Sigmoid colon (tissue), 7 donors: Measurements from ENCODE around the gene SLC17A5. TPM values are rescaled to one million over a fixed set of nuclear protein-coding genes. Genes with fewer than 3 reads are reported as not detected.
"Not testable (repeated sequence)": the region's sequence is repeated elsewhere in the genome, so short reads cannot be mapped to it uniquely, and the experiment has no call there.

Experiments
- DNase-seq: peaks from one replicate; pipeline ENCODE4 v3.0.0-alpha.2; 2019
- H3K27ac ChIP-seq, 4 donors: fragments of 200-600 bp; sonication (generic); one replicate each; pipeline ENCODE4 v1.5.1; 2016 to 2019; ENCODE audit warnings: mild to moderate bottlenecking in 1 of 4
- H3K27me3 ChIP-seq, 3 donors: fragments of 200-600 bp; sonication (generic); one replicate each; pipeline ENCODE4 v1.5.1; 2019; ENCODE audit warnings: mild to moderate bottlenecking in 1 of 3
- H3K36me3 ChIP-seq, 4 donors: fragments of 200-600 bp; sonication (generic); one replicate each; pipeline ENCODE4 v1.5.1; 2016 to 2019
- H3K4me1 ChIP-seq, 4 donors: fragments of 200-600 bp; sonication (generic); one replicate each; pipeline ENCODE4 v1.5.1; 2017 to 2019
- H3K4me3 ChIP-seq, 4 donors: fragments of 200-600 bp; sonication (generic); one replicate each; pipeline ENCODE4 v1.5.1; 2017 to 2019; ENCODE audit warnings: mild to moderate bottlenecking in 2 of 4, moderate library complexity in 1 of 4
- H3K9me3 ChIP-seq, 4 donors: fragments of 200-600 bp in 3 of 4; sonication (generic) in 3 of 4; one replicate each; pipeline versions ENCODE4 v1.5.1 to v1.6.1; 2013 to 2019
- EP300 ChIP-seq, 4 donors: sonication (generic); formaldehyde crosslinking; IDR thresholded peaks; one replicate each; pipeline ENCODE4 v1.6.1; 2017; ENCODE audit warnings: antibody characterized with exemption in 4 of 4
- POLR2A ChIP-seq, 2 donors: fragments of 450-650 bp; IDR thresholded peaks; one replicate each; pipeline ENCODE4 v1.6.1; 2016; ENCODE audit warnings: antibody characterized with exemption in 2 of 2, mild to moderate bottlenecking in 2 of 2, moderate library complexity in 2 of 2
- POLR2AphosphoS5 ChIP-seq, 4 donors: sonication (generic); formaldehyde crosslinking; IDR thresholded peaks; one replicate each; pipeline ENCODE4 v1.6.1; 2017; ENCODE audit warnings: antibody characterized with exemption in 4 of 4
- WGBS, 2 donors: extraction: QIAGEN DNeasy Blood & Tissue Kit; methylation state at CpG; one replicate each; pipeline ENCODE4 v1.1.7; 2013; 5-methylcytosine and 5-hydroxymethylcytosine counted together
- intact Hi-C: fragments of 100-400 bp; cut with DNase I; formaldehyde crosslinking; loops from one replicate; pipeline ENCODE4 v1.15.1; 2023
- polyA plus RNA-seq, 3 donors: library from polyadenylated mRNA; stranded (reverse); fragments of 200-250 nt; gene quantifications; one replicate each; pipeline ENCODE4 v1.2.3, GENCODE V29; 2013
- small RNA-seq, 3 donors: library from RNA; depleted of rRNA; stranded (forward); fragments of <200 nt; gene quantifications; one replicate each; pipeline ENCODE3, GENCODE V24; 2016
- total RNA-seq, 4 donors: library from RNA; depleted of rRNA; stranded (reverse); fragments of >200 nt; gene quantifications; one replicate each; pipeline ENCODE4 v1.1.0, GENCODE V29; 2016
- TF ChIP-seq, protein P1 (sequence below), 4 experiments: fragments of 450-650 bp in 3 of 4; fragments of 200-600 bp in 1 of 4; IDR thresholded peaks; one replicate each; pipeline ENCODE4 v1.5.1; 2016 to 2019; ENCODE audit warnings: antibody characterized with exemption in 4 of 4, mild to moderate bottlenecking in 3 of 4, moderate library complexity in 2 of 4
- donor health status: healthy with polysubstance abuse.
- donor health status: Bipolar disorder and iron deficiency.
- donor health status: healthy.

The SLC17A5 gene
- total and polyA plus RNA-seq, 7 donors, result 7.6 to 18.2 (median 12.7) TPM

DNA sequence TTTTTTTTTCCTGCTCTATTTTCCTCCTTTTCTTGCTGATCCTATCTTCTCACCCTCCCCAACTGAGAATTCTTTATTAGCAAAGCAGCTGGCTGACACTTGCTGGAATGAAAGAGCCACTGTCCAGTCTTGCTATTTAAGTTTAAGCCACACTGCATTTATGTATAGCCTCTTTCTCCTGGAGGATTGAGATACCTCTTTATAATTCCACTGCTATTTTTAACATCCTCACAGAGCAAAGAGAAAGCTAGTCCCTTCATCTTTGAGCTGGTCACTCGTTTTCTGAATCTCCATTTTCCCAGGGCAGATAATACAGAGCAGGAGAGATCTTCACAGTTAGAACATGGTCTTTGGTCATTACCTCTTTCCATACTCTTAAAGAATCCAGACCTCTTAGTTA lies 97.0 kb downstream of the SLC17A5 start:
- intact Hi-C loops, result no loop called here
- no peak for DNase-seq
- TF ChIP-seq EP300 (IDR thresholded peaks at IDR 0.05) (no peak), POLR2A (IDR thresholded peaks at IDR 0.05) (no peak), POLR2AphosphoS5 (IDR thresholded peaks at IDR 0.05) (no peak)
- TF ChIP-seq, protein P1, sequence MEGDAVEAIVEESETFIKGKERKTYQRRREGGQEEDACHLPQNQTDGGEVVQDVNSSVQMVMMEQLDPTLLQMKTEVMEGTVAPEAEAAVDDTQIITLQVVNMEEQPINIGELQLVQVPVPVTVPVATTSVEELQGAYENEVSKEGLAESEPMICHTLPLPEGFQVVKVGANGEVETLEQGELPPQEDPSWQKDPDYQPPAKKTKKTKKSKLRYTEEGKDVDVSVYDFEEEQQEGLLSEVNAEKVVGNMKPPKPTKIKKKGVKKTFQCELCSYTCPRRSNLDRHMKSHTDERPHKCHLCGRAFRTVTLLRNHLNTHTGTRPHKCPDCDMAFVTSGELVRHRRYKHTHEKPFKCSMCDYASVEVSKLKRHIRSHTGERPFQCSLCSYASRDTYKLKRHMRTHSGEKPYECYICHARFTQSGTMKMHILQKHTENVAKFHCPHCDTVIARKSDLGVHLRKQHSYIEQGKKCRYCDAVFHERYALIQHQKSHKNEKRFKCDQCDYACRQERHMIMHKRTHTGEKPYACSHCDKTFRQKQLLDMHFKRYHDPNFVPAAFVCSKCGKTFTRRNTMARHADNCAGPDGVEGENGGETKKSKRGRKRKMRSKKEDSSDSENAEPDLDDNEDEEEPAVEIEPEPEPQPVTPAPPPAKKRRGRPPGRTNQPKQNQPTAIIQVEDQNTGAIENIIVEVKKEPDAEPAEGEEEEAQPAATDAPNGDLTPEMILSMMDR (IDR thresholded peaks at IDR 0.05), result no peak
- Histone ChIP-seq H3K9me3 (no peaks in the 10 kb centered on the region), H3K4me3 (no peak overlapping the region), H3K27me3 (no peaks in the 10 kb centered on the region), H3K36me3 (no peaks in the 10 kb centered on the region), H3K27ac (no peak overlapping the region), H3K4me1 (peaks cover 0 to 6% (median 0%) of the 10 kb centered on the region in 4 donors)
- 62 to 70% methylated on average over 1 of the region's 1 CpG for WGBS, 2 donors

DNA sequence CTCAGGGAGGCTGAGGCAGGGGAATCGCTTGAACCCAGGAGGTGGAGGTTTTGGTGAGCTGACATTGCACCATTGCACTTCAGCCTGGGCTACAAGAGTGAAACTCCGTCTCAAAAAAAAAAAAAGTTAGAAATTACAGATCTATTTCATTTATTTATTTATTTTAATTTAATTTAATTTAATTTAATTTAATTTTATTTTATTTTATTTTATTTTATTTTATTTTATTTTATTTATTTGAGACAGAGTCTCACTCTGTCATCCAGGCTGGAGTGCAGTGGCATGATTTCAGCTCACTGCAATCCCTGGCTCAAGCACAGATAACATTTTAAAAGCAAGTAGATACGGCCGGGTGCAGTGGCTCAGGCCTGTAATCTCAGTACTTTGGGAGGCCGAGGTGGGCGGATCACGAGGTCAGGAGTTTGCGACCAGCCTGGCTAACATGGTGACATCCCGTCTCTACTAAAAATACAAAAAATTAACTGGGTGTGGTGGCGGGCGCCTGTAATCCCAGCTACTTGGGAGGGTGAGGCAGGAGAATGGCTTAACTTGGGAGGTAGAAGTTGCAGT lies 98.3 kb downstream of the SLC17A5 start:
- H3K9me3 ChIP-seq, H3K4me3 ChIP-seq, DNase-seq, H3K27me3 ChIP-seq, H3K27ac ChIP-seq, intact Hi-C loops, H3K36me3 ChIP-seq, H3K4me1 ChIP-seq: not testable (repeated sequence)
- 96% methylated on average over 11 of the region's 11 CpGs for WGBS, 2 donors

DNA sequence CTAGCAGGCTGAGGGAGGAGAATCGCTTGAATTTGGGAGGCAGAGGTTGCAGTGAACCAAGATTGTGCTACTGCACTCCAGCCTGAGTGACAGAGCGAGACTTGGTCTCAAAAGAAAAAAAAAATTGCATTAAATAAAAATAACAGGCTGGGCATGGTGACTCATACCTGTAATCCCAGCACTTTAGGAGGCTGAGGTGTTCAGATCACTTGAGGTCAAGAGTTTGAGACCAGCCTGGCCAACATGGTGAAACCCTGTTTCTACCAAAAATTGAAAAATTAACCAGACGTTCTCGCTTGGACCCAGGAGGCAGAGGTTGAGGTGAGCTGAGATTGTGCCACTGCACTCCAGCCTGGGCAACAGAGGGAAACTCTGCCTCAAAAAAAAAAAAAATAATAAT lies 102.7 kb downstream of the SLC17A5 start:
- H3K27ac ChIP-seq, DNase-seq, H3K36me3 ChIP-seq, H3K4me3 ChIP-seq, H3K27me3 ChIP-seq, intact Hi-C loops, H3K9me3 ChIP-seq, H3K4me1 ChIP-seq: not testable (repeated sequence)
- 93 to 95% methylated on average over 4 of the region's 4 CpGs for WGBS, 2 donors

DNA sequence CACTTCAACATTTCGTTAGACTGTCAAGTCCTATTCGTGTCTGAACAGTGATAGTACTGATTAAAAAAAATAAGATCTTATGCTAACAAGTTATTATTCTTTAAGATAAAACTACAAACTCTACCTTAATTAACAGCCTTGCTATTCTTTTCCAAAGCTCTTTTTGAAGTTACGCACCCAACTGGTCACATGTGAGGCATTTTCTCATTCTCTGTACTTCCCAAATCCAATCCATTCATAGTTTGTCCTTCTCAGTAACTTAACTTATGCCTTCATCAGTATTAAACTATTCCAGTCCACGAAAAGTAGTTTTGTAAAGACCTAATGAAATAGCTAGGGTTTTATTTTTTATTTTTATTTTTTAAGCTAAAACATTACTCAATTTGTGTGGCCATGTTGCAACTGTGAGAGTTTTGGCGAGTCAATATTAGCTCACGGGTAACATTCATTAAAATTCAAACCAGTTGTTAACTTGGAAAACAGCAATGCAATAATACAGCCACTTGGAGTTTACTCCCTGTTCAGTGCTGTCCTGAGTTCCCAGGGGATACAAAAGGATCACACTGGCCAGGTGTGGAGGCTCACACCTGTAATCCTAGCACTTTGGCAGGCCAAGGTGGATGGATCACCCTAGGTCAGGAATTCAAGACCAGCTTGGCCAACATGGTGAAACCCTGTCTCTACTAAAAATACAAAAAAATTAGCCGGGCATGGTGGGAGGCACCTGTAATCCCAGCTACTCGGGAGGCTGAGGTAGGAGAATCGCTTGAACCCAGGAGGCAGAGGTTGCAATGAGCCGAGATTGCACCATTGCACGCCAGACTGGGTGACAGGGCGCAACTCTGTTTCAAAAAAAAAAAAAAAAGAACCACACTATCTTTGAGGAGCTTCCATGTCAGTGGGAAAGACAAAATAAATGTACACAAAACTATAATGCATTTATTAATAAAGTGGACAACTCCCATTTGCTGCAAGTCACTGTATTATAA lies 105.0 kb downstream of the SLC17A5 start:
- Histone ChIP-seq H3K9me3 (no peaks in the 10 kb centered on the region), H3K4me1 (peaks cover 0 to 6% (median 2%) of the 10 kb centered on the region in 4 donors), H3K4me3 (no peak overlapping the region), H3K36me3 (no peaks in the 10 kb centered on the region), H3K27me3 (no peaks in the 10 kb centered on the region), H3K27ac (no peak overlapping the region)
- intact Hi-C loops, result no loop called here
- TF ChIP-seq, protein P1 (IDR thresholded peaks at IDR 0.05), result no peak
- TF ChIP-seq EP300 (IDR thresholded peaks at IDR 0.05) (no peak), POLR2A (IDR thresholded peaks at IDR 0.05) (no peak), POLR2AphosphoS5 (IDR thresholded peaks at IDR 0.05) (no peak)
- 87 to 95% methylated on average over 12 of the region's 12 CpGs for WGBS, 2 donors
- DNase-seq, result no peak

DNA sequence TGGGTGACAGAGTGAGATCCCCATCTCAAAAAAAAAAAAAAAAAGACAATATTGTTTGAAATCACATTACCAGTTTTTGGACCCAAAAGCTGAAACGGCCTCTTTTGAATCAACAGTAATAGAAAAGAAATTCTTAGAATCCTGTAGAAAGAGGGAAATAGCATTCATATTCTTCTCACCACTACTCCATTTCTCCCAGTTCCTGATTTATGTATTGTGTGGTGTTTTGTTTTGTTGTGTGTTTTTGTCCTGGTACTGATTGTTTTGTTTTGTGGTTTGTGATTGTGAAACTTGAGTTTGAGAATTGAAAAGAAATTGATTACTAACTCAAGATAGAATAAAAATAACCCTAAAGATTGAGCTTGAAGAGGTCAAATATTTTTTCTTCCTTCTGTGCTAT lies 106.8 kb downstream of the SLC17A5 start:
- H3K36me3 ChIP-seq, result no peaks in the 10 kb centered on the region
- no peak overlapping the region for H3K27ac ChIP-seq
- no peaks in the 10 kb centered on the region for H3K9me3 ChIP-seq
- WGBS, 2 donors, result 92 to 94% methylated on average over 1 of the region's 1 CpG
- no peak for DNase-seq
- no peaks in the 10 kb centered on the region for H3K27me3 ChIP-seq
- TF ChIP-seq, protein P1 (IDR thresholded peaks at IDR 0.05), result no peak
- TF ChIP-seq EP300 (IDR thresholded peaks at IDR 0.05) (no peak), POLR2AphosphoS5 (IDR thresholded peaks at IDR 0.05) (no peak), POLR2A (IDR thresholded peaks at IDR 0.05) (no peak)
- H3K4me3 ChIP-seq, result no peak overlapping the region
- intact Hi-C loops, result no loop called here
- H3K4me1 ChIP-seq, result peaks cover 0 to 6% (median 2%) of the 10 kb centered on the region in 4 donors

Small RNAs within 50 kb of the gene (small RNA-seq; reads per million reads assigned to genes)
- gene RPS27P15, result 0 reads per million in 3 donors

Other genes with a start within 250 kb of the SLC17A5 start
- gene CGAS, start 201.7 kb downstream of the SLC17A5 start, total RNA-seq, result 1 to 10 TPM; 5.0 to 5.8 (median 5.4) TPM
- gene CGAS, start 201.7 kb downstream of the SLC17A5 start, polyA plus RNA-seq, result 1 to 10 TPM; 1.2 to 4.0 (median 1.6) TPM
- 10 to 100 TPM; 17.9 to 42.3 (median 29.4) TPM for gene MTO1, start 192.3 kb downstream of the SLC17A5 start, total RNA-seq
- gene MTO1, start 192.3 kb downstream of the SLC17A5 start, polyA plus RNA-seq, result 10 to 100 TPM; 12.0 to 16.3 (median 13.6) TPM
- gene EEF1A1, start 133.0 kb downstream of the SLC17A5 start, total RNA-seq, result over 10,000 TPM; 10,846 to 15,452 (median 12,894) TPM
- over 10,000 TPM in 1 of 3 donors, 1,000 to 10,000 TPM in 2; 8,557 to 12,921 (median 9,843) TPM for gene EEF1A1, start 133.0 kb downstream of the SLC17A5 start, polyA plus RNA-seq
- gene CD109, start 42.2 kb upstream of the SLC17A5 start, total RNA-seq, result 10 to 100 TPM; 22.9 to 32.1 (median 24.6) TPM
- 1 to 10 TPM in 1 of 3 donors, under 1 TPM in 2; under 0.01 to 1.2 (median 0.46) TPM for gene CD109, start 42.2 kb upstream of the SLC17A5 start, polyA plus RNA-seq